ENCODE measurements around the gene DGKG.

The DGKG gene

DNA sequence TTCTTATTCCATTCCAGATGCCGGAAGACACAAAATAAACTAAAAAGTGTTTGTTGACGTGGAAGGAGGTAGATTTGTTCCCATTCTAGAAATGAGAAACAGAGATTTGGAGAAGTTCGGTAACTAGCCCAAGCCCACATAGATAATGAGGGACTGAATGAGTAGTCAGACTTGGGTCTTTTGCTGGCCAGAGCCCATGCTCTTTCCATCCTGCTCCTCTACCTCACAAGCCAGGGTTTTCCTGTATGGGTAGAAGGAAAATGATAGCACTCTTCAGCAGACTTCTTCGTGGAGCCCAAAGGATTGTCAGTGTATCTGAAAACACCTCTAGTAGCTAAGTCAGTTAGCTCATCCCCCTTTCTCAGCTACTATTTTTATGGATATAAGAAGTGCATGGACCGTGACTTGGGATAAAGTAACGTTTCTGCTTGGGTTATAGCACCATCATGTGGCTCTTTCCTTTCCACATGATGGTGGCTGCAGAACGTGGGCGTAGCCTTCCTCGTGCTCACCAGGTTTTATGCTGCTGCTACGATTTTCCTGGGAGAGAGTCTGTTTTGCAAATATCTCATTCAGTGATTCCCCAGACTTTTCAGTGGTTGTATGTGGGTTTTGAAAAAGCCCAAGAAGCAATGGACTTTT, 84.6 kb downstream of the DGKG start:
- Histone ChIP-seq H3K79me2 (ENCODE audit: control insufficient read depth, low read length) (no peaks in the 10 kb centered on the region), H3K4me1 (ENCODE audit: control insufficient read depth, low read length) (peaks cover 12% of the 10 kb centered on the region), H3F3A (ENCODE audit: control insufficient read depth, insufficient read depth) (no peaks in the 10 kb centered on the region), H3K9me3 (ENCODE audit: control insufficient read depth, insufficient read depth, low read length) (no peaks in the 10 kb centered on the region), H3K4me3 (ENCODE audit: low read length) (no peak overlapping the region), H3K27me3 (ENCODE audit: control insufficient read depth, low read length) (peaks cover 8% of the 10 kb centered on the region; the same call in 1 of the 2 replicates), H4K20me1 (ENCODE audit: control insufficient read depth, insufficient read depth, low read depth, low read length) (no peaks in the 10 kb centered on the region), H3K4me2 (ENCODE audit: low read length) (no peak overlapping the region), H3K27ac (ENCODE audit: low read depth, low read length) (no peak overlapping the region), H3K36me3 (ENCODE audit: control insufficient read depth, low read length) (no peaks in the 10 kb centered on the region), H3K9me2 (replicated peaks; ENCODE audit: control insufficient read depth, low read length) (no peaks in the 10 kb centered on the region)
- TF ChIP-seq, protein P1, sequence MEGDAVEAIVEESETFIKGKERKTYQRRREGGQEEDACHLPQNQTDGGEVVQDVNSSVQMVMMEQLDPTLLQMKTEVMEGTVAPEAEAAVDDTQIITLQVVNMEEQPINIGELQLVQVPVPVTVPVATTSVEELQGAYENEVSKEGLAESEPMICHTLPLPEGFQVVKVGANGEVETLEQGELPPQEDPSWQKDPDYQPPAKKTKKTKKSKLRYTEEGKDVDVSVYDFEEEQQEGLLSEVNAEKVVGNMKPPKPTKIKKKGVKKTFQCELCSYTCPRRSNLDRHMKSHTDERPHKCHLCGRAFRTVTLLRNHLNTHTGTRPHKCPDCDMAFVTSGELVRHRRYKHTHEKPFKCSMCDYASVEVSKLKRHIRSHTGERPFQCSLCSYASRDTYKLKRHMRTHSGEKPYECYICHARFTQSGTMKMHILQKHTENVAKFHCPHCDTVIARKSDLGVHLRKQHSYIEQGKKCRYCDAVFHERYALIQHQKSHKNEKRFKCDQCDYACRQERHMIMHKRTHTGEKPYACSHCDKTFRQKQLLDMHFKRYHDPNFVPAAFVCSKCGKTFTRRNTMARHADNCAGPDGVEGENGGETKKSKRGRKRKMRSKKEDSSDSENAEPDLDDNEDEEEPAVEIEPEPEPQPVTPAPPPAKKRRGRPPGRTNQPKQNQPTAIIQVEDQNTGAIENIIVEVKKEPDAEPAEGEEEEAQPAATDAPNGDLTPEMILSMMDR (IDR thresholded peaks at IDR 0.05; ENCODE audit: low read depth, low read length, poor library complexity, severe bottlenecking), result no peak
- TF ChIP-seq EZH2phosphoT487 (IDR thresholded peaks at IDR 0.05; ENCODE audit: borderline replicate concordance, low read length), result no peak

DNA sequence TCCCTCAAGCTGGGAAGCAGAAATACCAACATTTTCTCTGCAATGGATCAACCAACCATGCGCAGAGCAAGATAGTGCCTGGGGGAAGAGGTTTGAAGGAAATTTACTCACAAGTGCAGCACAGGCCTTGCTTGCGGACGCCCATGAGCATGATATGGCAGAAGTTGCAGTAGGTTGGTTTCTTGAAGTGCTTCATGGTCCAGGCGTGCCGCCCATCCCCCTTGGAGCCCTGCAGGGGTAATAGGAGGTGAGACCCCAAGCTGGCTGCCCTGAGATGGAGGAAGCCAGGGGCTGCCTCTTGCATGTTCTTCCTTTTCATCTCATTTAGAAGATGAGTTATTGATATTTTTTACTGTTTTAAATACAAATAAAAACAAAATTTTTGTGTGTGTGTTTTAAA, 86.6 kb downstream of the DGKG start:
- H3K27ac ChIP-seq (ENCODE audit: low read depth, low read length), result no peak overlapping the region
- H3K27me3 ChIP-seq (ENCODE audit: control insufficient read depth, low read length), result peaks cover 8% of the 10 kb centered on the region; the same call in 1 of the 2 replicates
- H3K9me3 ChIP-seq (ENCODE audit: control insufficient read depth, insufficient read depth, low read length), result no peaks in the 10 kb centered on the region
- no peaks in the 10 kb centered on the region for H3K79me2 ChIP-seq (ENCODE audit: control insufficient read depth, low read length)
- no peaks in the 10 kb centered on the region for H3F3A ChIP-seq (ENCODE audit: control insufficient read depth, insufficient read depth)
- TF ChIP-seq EZH2phosphoT487 (IDR thresholded peaks at IDR 0.05; ENCODE audit: borderline replicate concordance, low read length), result no peak
- TF ChIP-seq, protein P1 (IDR thresholded peaks at IDR 0.05; ENCODE audit: low read depth, low read length, poor library complexity, severe bottlenecking), result no peak
- H3K9me2 ChIP-seq (replicated peaks; ENCODE audit: control insufficient read depth, low read length), result no peaks in the 10 kb centered on the region
- H3K4me2 ChIP-seq (ENCODE audit: low read length), result no peak overlapping the region
- no peaks in the 10 kb centered on the region for H3K36me3 ChIP-seq (ENCODE audit: control insufficient read depth, low read length)
- peaks cover 3% of the 10 kb centered on the region for H3K4me1 ChIP-seq (ENCODE audit: control insufficient read depth, low read length)
- H3K4me3 ChIP-seq (ENCODE audit: low read length), result no peak overlapping the region
- no peaks in the 10 kb centered on the region for H4K20me1 ChIP-seq (ENCODE audit: control insufficient read depth, insufficient read depth, low read depth, low read length)

DNA sequence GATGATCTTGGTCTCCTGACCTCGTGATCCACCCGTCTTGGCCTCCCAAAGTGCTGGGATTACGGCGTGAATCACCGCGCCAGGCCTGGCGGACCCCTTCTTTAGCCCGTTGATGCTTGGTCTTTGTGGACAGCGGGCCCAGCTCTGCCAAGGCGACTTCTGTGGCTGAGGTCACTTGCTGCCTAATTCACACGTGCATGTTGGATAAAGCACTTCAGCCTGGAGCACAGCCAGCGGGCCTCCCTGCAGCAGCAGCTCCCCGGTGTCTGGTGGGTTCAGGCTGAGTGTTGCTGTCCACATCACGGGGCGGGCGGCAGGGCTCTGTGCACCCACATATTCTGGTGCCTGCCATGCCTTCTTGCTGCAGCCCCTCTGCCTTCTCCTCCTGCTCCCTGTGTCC, 88.4 kb downstream of the DGKG start:
- Histone ChIP-seq H3K4me2 (ENCODE audit: low read length) (no peak overlapping the region), H3K4me3 (ENCODE audit: low read length) (no peak overlapping the region), H3K79me2 (ENCODE audit: control insufficient read depth, low read length) (no peaks in the 10 kb centered on the region), H3K9me3 (ENCODE audit: control insufficient read depth, insufficient read depth, low read length) (no peaks in the 10 kb centered on the region), H3K27ac (ENCODE audit: low read depth, low read length) (no peak overlapping the region), H3F3A (ENCODE audit: control insufficient read depth, insufficient read depth) (no peaks in the 10 kb centered on the region), H3K36me3 (ENCODE audit: control insufficient read depth, low read length) (no peaks in the 10 kb centered on the region), H3K9me2 (replicated peaks; ENCODE audit: control insufficient read depth, low read length) (no peaks in the 10 kb centered on the region), H3K4me1 (ENCODE audit: control insufficient read depth, low read length) (no peaks in the 10 kb centered on the region), H3K27me3 (ENCODE audit: control insufficient read depth, low read length) (peaks cover 4% of the 10 kb centered on the region; the same call in 1 of the 2 replicates), H4K20me1 (ENCODE audit: control insufficient read depth, insufficient read depth, low read depth, low read length) (no peaks in the 10 kb centered on the region)
- TF ChIP-seq, protein P1 (IDR thresholded peaks at IDR 0.05; ENCODE audit: low read depth, low read length, poor library complexity, severe bottlenecking), result no peak
- TF ChIP-seq EZH2phosphoT487 (IDR thresholded peaks at IDR 0.05; ENCODE audit: borderline replicate concordance, low read length), result no peak
